Amniotic epithelial cell (primary cell): ENCODE measurements around the gene PARN.
"Not testable (repeated sequence)": the region's sequence is repeated elsewhere in the genome, so short reads cannot be mapped to it uniquely, and the experiment has no call there.

Experiments used
- DNase-seq: peaks from one replicate; pipeline ENCODE4 v3.0.0-alpha.2; 2010; ENCODE audit warnings: low read depth

The PARN gene

DNA sequence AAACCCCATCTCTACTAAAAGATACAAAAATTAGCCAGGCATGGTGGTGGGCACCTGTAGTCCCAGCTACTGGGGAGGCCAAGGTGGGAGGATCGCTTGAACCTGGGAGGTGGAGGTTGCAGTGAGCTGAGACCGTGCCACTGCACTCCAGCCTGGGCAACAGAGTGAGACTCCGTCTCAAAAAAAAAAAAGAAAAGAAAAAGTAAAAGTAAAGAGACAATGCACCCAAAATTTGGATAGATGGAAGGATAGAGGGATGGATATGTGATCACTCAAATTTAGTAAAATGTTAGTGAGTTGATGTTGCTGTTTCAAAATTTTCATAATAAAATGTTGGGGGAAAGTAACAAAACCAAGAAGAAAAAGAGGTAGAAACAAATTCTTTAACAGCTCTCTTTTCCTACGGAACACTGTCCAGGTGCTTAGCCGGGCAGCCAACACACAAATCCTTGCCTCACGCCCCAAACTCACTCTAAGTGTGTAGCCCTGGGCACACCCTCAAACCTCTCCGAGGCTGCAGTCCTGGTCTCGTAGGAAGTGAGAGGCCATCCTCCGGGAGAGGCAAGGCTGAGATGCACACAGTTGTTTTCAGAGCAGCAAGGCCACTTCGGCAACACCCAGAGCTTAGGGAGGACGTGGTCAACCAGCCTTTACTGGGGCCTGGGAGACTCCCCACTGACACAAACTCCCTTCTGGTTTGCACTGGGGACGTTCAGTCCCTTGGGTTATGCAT is 228.9 kb downstream of the PARN start:
- not testable (repeated sequence) for DNase-seq

DNA sequence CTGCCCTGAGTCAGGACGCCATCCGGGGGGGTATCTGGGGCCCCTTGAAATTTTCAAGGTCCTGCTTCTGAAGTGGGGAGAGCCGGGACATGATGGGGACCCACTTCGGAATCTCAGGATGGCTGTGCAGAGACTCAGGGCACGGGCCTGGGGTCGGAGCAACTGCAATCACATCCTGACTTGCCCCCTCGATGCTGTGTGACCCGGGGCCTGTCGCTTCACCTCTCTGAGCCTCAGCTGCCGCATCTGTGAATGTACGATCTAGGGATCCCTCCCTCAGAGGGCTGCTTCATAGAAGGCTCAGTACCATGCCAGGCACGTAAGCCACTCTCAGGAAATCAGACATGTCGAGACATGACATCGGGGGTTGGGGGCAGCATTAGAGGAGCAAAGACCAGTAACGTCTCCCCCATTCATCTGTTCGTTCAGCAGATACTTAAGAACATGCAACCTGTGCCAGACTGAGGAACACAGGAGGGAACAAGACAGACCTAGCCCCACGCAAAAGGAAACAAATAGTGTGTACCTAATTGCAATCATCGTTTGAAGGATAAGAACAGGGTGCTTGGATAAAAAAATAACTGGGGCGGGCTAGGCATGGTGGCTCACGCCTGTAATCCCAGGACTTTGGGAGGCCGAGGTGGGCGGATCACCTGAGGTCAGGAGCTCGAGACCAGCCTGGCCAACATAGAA is 229.6 kb downstream of the PARN start:
- DNase-seq, result no peak

GRCh38 chr16:14399378-14400284 is 230.4 kb downstream of the PARN start:
- DNase-seq, result peak; percentile 36

GRCh38 chr16:14398014-14398717 is 231.9 kb downstream of the PARN start:
- DNase-seq, result no peak

DNA sequence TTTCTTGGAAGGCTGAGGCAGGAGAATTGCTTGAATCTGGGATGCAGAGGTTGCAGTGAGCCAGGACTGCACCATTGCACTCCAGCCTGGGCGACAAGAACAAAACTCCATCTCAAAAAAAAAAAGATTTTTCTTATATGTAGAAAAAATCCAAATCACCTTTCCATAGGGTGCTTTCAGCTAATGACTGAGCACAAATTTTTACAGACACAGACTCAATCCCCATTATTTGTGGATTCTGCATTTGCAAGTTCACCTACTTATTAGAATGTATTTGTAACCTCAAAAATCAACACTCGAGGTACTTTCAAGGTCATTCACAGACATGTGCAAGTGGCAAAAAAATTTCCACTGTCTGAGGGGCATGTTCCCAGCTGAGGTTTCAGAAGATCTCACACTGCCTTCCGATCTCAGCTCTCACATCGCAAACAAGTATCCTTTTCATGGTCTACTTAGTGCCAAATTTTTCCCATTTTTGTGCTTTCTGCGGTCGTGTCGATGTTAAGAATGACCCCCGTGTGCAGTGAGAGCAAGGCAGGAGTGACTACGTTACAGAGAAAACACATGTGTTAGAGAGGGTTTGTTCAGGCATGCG is 234.3 kb downstream of the PARN start:
- DNase-seq, result not testable (repeated sequence)

GRCh38 chr16:14394834-14395233 is 235.2 kb downstream of the PARN start:
- DNase-seq, result no peak

GRCh38 chr16:14392960-14393359 is 237.1 kb downstream of the PARN start:
- DNase-seq, result no peak

DNA sequence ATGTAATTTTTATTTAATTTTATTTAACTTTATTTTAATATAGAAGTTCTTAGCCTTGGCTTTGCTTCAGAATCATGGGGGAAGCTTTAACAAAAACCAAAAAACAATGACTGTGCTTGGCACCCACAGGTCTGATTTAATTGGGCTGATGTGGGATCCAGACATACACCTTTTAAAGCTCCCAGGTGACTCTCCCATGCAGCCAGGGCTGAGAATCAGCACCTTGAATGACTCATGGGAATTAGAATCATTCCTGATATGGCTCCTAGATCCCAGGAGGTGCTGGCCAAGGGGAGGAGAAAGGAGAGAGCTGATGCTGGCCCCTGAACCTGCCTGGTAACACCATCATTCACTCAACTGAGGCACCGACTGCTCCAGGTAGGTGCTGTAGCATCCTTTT is 240.7 kb downstream of the PARN start:
- DNase-seq, result no peak

DNA sequence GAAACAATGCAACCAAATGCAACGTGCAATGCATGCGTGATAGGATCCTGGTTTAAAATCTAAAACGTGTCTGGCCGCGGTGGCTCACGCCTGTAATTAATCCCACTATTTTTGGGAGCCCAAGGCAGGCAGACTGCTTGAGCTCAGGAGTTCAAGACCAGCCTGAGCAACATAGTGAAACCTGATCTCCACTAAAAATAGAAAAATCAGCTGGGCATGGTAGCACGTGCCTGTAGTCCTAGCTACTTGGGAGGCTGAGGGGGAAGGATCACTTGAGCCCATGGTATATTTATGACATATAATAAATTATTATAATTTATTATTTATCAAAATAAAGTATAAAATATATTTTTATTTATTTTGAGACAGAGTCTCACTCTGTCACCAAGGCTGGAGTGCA is 241.8 kb downstream of the PARN start:
- DNase-seq, result no peak

DNA sequence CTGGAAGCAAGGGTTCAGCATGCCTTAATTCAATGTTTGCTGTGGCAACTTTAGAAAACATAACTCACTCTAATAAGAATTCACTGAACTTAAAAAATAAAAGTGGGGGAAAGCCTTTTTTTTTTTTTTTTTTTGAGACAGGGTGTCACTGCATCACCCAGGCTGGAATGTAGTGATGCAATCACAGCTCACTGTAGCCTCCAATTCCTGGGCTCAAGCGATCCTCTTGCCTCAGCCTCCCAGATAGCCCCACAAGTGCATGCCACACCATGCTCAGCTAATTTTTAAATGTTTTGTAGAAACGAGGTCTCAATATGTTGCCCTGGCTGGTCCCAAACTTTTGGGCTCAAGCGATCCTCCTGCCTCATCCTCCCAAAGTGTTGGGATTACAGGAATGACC is 243.9 kb downstream of the PARN start:
- no peak for DNase-seq
